GM19324 (cell line): ENCODE measurements around the gene HGFAC.

Experiments used
- ATAC-seq: cut with Tn5 transposase; IDR thresholded peaks from one replicate; pipeline ENCODE4 v1.9.1; 2021; ENCODE audit warnings: mild to moderate bottlenecking, moderate library complexity; ENCODE audit not compliant: unreplicated experiment, low FRiP score

The HGFAC gene

GRCh38 chr4:3471098-3471760 lies 29.5 kb downstream of the HGFAC start:
- ATAC-seq: no peak

GRCh38 chr4:3471886-3472285 lies 30.1 kb downstream of the HGFAC start:
- ATAC-seq: no peak

GRCh38 chr4:3472411-3473141 lies 30.8 kb downstream of the HGFAC start:
- no peak for ATAC-seq

GRCh38 chr4:3473181-3473950 lies 31.6 kb downstream of the HGFAC start:
- no peak for ATAC-seq

GRCh38 chr4:3473996-3474765 lies 32.4 kb downstream of the HGFAC start:
- ATAC-seq: no peak

GRCh38 chr4:3475041-3475712 lies 33.4 kb downstream of the HGFAC start:
- ATAC-seq: no peak

GRCh38 chr4:3475713-3476260 lies 34.0 kb downstream of the HGFAC start:
- no peak for ATAC-seq

GRCh38 chr4:3476341-3476747 lies 34.6 kb downstream of the HGFAC start:
- ATAC-seq: no peak

- no peak for ATAC-seq
Measured at GRCh38 chr4:3476936-3477749, 35.4 kb downstream of the HGFAC start.

GRCh38 chr4:3477750-3478430 lies 36.1 kb downstream of the HGFAC start:
- ATAC-seq: no peak

GRCh38 chr4:3478446-3479357 lies 36.9 kb downstream of the HGFAC start:
- ATAC-seq: no peak

GRCh38 chr4:3479358-3480101 lies 37.8 kb downstream of the HGFAC start:
- ATAC-seq: no peak

GRCh38 chr4:3480528-3481112 lies 38.9 kb downstream of the HGFAC start:
- ATAC-seq: no peak

- ATAC-seq: no peak
Measured at GRCh38 chr4:3481113-3481531, 39.4 kb downstream of the HGFAC start.

- no peak for ATAC-seq
Measured at GRCh38 chr4:3481783-3482393, 40.1 kb downstream of the HGFAC start.

- ATAC-seq: no peak
Measured at GRCh38 chr4:3482707-3483106, 40.9 kb downstream of the HGFAC start.
